Measurements from ENCODE around the gene TAAR5.

The TAAR5 gene

GRCh38 chr6:132624175-132624574 lies 34.6 kb upstream of the TAAR5 start, which contains the start of gene TAAR2:
Gene TAAR2 (minus strand): TSS chr6:132624275. CDS start chr6:132624275, 0 bp downstream.
- Histone ChIP-seq H3K4me1 (ENCODE audit: low read depth, poor library complexity, severe bottlenecking) (no peaks in the 10 kb centered on the region), H3K36me3 (ENCODE audit: insufficient read depth) (no peaks in the 10 kb centered on the region), H3K27me3 (ENCODE audit: insufficient read depth, low read depth) (no peaks in the 10 kb centered on the region), H3K4me2 (no peak within 1 kb of the TSS), H3K79me2 (ENCODE audit: insufficient read depth, low read depth) (no peaks in the 10 kb centered on the region), H3K4me3 (IDR thresholded peaks at IDR 0.05; ENCODE audit: insufficient read depth, low read depth, low read length) (no peak within 1 kb of the TSS), H4K20me1 (ENCODE audit: insufficient read depth) (no peaks in the 10 kb centered on the region), H3K9ac (no peak within 1 kb of the TSS), H3K27ac (no peak within 1 kb of the TSS), H2AFZ (ENCODE audit: low read depth) (no peak within 1 kb of the TSS)
- no peak for TF ChIP-seq CTCF (conservative IDR thresholded peaks at IDR 0.05; ENCODE audit: low read depth, low read length)

- TF ChIP-seq CTCF (conservative IDR thresholded peaks at IDR 0.05; ENCODE audit: low read depth, low read length): no peak
- H3K4me2 ChIP-seq: no peak overlapping the region
- no peaks in the 10 kb centered on the region for H3K79me2 ChIP-seq (ENCODE audit: insufficient read depth, low read depth)
- no peaks in the 10 kb centered on the region for H3K4me1 ChIP-seq (ENCODE audit: low read depth, poor library complexity, severe bottlenecking)
- H3K36me3 ChIP-seq (ENCODE audit: insufficient read depth): no peaks in the 10 kb centered on the region
- H2AFZ ChIP-seq (ENCODE audit: low read depth): no peak overlapping the region
- no peak overlapping the region for H3K4me3 ChIP-seq (IDR thresholded peaks at IDR 0.05; ENCODE audit: insufficient read depth, low read depth, low read length)
- no peak overlapping the region for H3K27ac ChIP-seq
- no peaks in the 10 kb centered on the region for H4K20me1 ChIP-seq (ENCODE audit: insufficient read depth)
- H3K27me3 ChIP-seq (ENCODE audit: insufficient read depth, low read depth): no peaks in the 10 kb centered on the region
- no peak overlapping the region for H3K9ac ChIP-seq
Measured at GRCh38 chr6:132623106-132623845, 33.7 kb upstream of the TAAR5 start.

- Histone ChIP-seq H3K4me1 (ENCODE audit: low read depth, poor library complexity, severe bottlenecking) (no peaks in the 10 kb centered on the region), H3K79me2 (ENCODE audit: insufficient read depth, low read depth) (no peaks in the 10 kb centered on the region), H3K36me3 (ENCODE audit: insufficient read depth) (no peaks in the 10 kb centered on the region), H3K4me2 (no peak overlapping the region), H4K20me1 (ENCODE audit: insufficient read depth) (no peaks in the 10 kb centered on the region), H3K27me3 (ENCODE audit: insufficient read depth, low read depth) (no peaks in the 10 kb centered on the region), H2AFZ (ENCODE audit: low read depth) (no peak overlapping the region), H3K27ac (no peak overlapping the region), H3K9ac (no peak overlapping the region), H3K4me3 (IDR thresholded peaks at IDR 0.05; ENCODE audit: insufficient read depth, low read depth, low read length) (no peak overlapping the region)
- TF ChIP-seq CTCF (conservative IDR thresholded peaks at IDR 0.05; ENCODE audit: low read depth, low read length): no peak
Measured at GRCh38 chr6:132616677-132617076, 27.1 kb upstream of the TAAR5 start.

GRCh38 chr6:132614554-132614953 lies 25.0 kb upstream of the TAAR5 start:
- Histone ChIP-seq H3K4me2 (no peak overlapping the region), H3K79me2 (ENCODE audit: insufficient read depth, low read depth) (no peaks in the 10 kb centered on the region), H3K4me3 (IDR thresholded peaks at IDR 0.05; ENCODE audit: insufficient read depth, low read depth, low read length) (no peak overlapping the region), H3K27me3 (ENCODE audit: insufficient read depth, low read depth) (no peaks in the 10 kb centered on the region), H4K20me1 (ENCODE audit: insufficient read depth) (no peaks in the 10 kb centered on the region), H3K9ac (no peak overlapping the region), H3K36me3 (ENCODE audit: insufficient read depth) (no peaks in the 10 kb centered on the region), H3K27ac (no peak overlapping the region), H2AFZ (ENCODE audit: low read depth) (no peak overlapping the region), H3K4me1 (ENCODE audit: low read depth, poor library complexity, severe bottlenecking) (no peaks in the 10 kb centered on the region)
- TF ChIP-seq CTCF (conservative IDR thresholded peaks at IDR 0.05; ENCODE audit: low read depth, low read length): no peak
